DND-41 (cell line): Measurements from ENCODE around the gene CSRNP2.

Experiments used
- ATAC-seq: fragments of 200-7000 bp; cut with Tn5 transposase; 3 replicates; pipeline ENCODE4 v1.9.1; 2021; ENCODE audit warnings: low read depth; ENCODE audit not compliant: insufficient read depth
- DNase-seq: peaks from one replicate; pipeline ENCODE4 v3.0.0-alpha.2; 2020
- H2AFZ ChIP-seq: 2 replicates; pipeline ENCODE4 v1.6.0; 2012; ENCODE audit warnings: low read depth, low read length
- H3K27ac ChIP-seq: 2 replicates; pipeline ENCODE4 v1.5.1; 2012; ENCODE audit warnings: low read length, inconsistent platforms
- H3K27me3 ChIP-seq: fragments of 200-600 bp; sonication (generic); 2 replicates; pipeline ENCODE4 v1.6.0; 2012; ENCODE audit warnings: low read length, mild to moderate bottlenecking, inconsistent platforms; ENCODE audit not compliant: insufficient read depth, poor library complexity
- H3K36me3 ChIP-seq: 2 replicates; pipeline ENCODE4 v1.5.1; 2012; ENCODE audit warnings: low read length, inconsistent platforms; ENCODE audit not compliant: insufficient read depth
- H3K4me1 ChIP-seq: 2 replicates; pipeline ENCODE4 v1.5.1; 2012; ENCODE audit warnings: mild to moderate bottlenecking, low read length; ENCODE audit not compliant: insufficient read depth
- H3K4me2 ChIP-seq: 2 replicates; pipeline ENCODE4 v1.6.0; 2012; ENCODE audit warnings: mild to moderate bottlenecking, moderate library complexity, low read length, inconsistent platforms; ENCODE audit not compliant: insufficient read depth
- H3K4me3 ChIP-seq, 2 experiments: fragments of 200-600 bp in 1 of 2; shearing (Covaris generic) in 1 of 2; 2 replicates each; pipeline ENCODE4 v1.5.1; 2012 to 2016; ENCODE audit warnings: inconsistent platforms in 2 of 2, low read length in 2 of 2, mild to moderate bottlenecking in 2 of 2, low read depth in 1 of 2, moderate library complexity in 1 of 2
- H3K79me2 ChIP-seq: 2 replicates; pipeline ENCODE4 v1.6.0; 2012; ENCODE audit warnings: low read length, inconsistent platforms; ENCODE audit not compliant: insufficient read depth
- H3K9ac ChIP-seq: 2 replicates; pipeline ENCODE4 v1.6.0; 2012; ENCODE audit warnings: low read depth, mild to moderate bottlenecking, inconsistent platforms, low read length, moderate library complexity
- H3K9me3 ChIP-seq: 2 replicates; pipeline ENCODE4 v1.5.1; 2012; ENCODE audit warnings: low read length, moderate library complexity, mild to moderate bottlenecking, inconsistent platforms; ENCODE audit not compliant: insufficient read depth, severe bottlenecking
- H4K20me1 ChIP-seq: 2 replicates; pipeline ENCODE4 v1.6.0; 2012; ENCODE audit warnings: low read length; ENCODE audit not compliant: insufficient read depth
- EZH2 ChIP-seq: IDR thresholded peaks from 3 replicates; pipeline ENCODE4 v1.6.1; 2012; ENCODE audit warnings: borderline replicate concordance, low read depth, mild to moderate bottlenecking, moderate library complexity, low read length, inconsistent platforms; ENCODE audit not compliant: severe bottlenecking
- TF ChIP-seq, protein P1 (sequence below): IDR thresholded peaks from 2 replicates; pipeline ENCODE4 v1.5.1; 2012; ENCODE audit warnings: borderline replicate concordance, low read length, moderate library complexity, mild to moderate bottlenecking; ENCODE audit not compliant: poor library complexity, severe bottlenecking; ENCODE audit errors: extremely low read depth

Gene CSRNP2

DNA sequence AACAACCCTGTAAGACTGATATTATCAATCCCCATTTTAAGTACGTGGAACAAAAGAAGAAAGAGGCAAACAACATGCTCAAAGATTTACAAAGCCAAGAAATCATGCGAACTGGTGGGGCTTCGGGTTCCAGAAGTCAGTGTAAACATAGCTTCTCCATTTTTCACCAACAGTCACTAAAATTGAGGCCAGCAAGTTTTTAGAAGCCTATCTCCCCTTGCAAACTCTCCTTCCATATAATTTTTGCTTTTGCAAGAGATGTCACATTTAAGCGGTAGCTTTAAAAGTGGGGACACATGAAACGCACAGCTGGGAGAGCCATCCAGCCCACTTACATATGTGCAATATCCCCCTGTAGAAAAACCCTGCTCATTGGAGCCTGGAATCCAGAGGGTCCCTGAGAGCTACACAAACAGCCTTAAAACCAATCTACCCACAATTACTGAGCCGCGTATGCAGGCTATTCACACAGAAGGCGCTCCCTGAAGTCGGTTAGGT, 58.0 kb downstream of the CSRNP2 start:
- Histone ChIP-seq H3K79me2 (peaks cover 62% of the 10 kb centered on the region), H3K4me3 (peak overlapping the region; percentile 49 to 73), H3K4me1 (peaks cover 66% of the 10 kb centered on the region), H3K36me3 (peaks cover 5% of the 10 kb centered on the region; the same call in 1 of the 2 replicates), H3K9me3 (no peaks in the 10 kb centered on the region), H4K20me1 (peaks cover 2% of the 10 kb centered on the region; the same call in 1 of the 2 replicates), H3K27ac (peak overlapping the region; percentile 81), H3K9ac (peak overlapping the region; percentile 81), H3K4me2 (peak overlapping the region; percentile 74), H3K27me3 (no peaks in the 10 kb centered on the region), H2AFZ (peak overlapping the region; percentile 95)
- no peak; the same call in 1 of the 3 replicates for ATAC-seq
- no peak for TF ChIP-seq EZH2
- TF ChIP-seq, protein P1, sequence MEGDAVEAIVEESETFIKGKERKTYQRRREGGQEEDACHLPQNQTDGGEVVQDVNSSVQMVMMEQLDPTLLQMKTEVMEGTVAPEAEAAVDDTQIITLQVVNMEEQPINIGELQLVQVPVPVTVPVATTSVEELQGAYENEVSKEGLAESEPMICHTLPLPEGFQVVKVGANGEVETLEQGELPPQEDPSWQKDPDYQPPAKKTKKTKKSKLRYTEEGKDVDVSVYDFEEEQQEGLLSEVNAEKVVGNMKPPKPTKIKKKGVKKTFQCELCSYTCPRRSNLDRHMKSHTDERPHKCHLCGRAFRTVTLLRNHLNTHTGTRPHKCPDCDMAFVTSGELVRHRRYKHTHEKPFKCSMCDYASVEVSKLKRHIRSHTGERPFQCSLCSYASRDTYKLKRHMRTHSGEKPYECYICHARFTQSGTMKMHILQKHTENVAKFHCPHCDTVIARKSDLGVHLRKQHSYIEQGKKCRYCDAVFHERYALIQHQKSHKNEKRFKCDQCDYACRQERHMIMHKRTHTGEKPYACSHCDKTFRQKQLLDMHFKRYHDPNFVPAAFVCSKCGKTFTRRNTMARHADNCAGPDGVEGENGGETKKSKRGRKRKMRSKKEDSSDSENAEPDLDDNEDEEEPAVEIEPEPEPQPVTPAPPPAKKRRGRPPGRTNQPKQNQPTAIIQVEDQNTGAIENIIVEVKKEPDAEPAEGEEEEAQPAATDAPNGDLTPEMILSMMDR = no peak
- DNase-seq = no peak

- H3K4me2 ChIP-seq = peak overlapping the region; percentile 74
- ATAC-seq = no peak
- H3K27me3 ChIP-seq = no peaks in the 10 kb centered on the region
- H3K9me3 ChIP-seq = no peaks in the 10 kb centered on the region
- peaks cover 2% of the 10 kb centered on the region; the same call in 1 of the 2 replicates for H4K20me1 ChIP-seq
- H2AFZ ChIP-seq = no peak overlapping the region
- peaks cover 82% of the 10 kb centered on the region for H3K4me1 ChIP-seq
- H3K36me3 ChIP-seq = peaks cover 5% of the 10 kb centered on the region; the same call in 1 of the 2 replicates
- peaks cover 78% of the 10 kb centered on the region for H3K79me2 ChIP-seq
- peak overlapping the region; percentile 81 for H3K27ac ChIP-seq
- H3K9ac ChIP-seq = peak overlapping the region; percentile 81; the same call in 1 of the 2 replicates
- no peak for DNase-seq
- TF ChIP-seq EZH2 = no peak
- TF ChIP-seq, protein P1 = no peak
- peak overlapping the region in 1 of 2 experiments; percentile 73; a peak in 1 of 4 replicates for H3K4me3 ChIP-seq
These were observed 59.6 kb downstream of the CSRNP2 start for GRCh38 chr12:51023625-51024382.

- Histone ChIP-seq H4K20me1 (peaks cover 5% of the 10 kb centered on the region; the same call in 1 of the 2 replicates), H3K27ac (peak overlapping the region; percentile 80), H2AFZ (no peak overlapping the region), H3K4me3 (peak overlapping the region in 1 of 2 experiments; percentile 23; a peak in 2 of 4 replicates), H3K4me2 (peak overlapping the region; percentile 74), H3K36me3 (peaks cover 5% of the 10 kb centered on the region; the same call in 1 of the 2 replicates), H3K9ac (peak overlapping the region; percentile 40), H3K79me2 (peaks cover 99% of the 10 kb centered on the region), H3K27me3 (no peaks in the 10 kb centered on the region), H3K9me3 (no peaks in the 10 kb centered on the region), H3K4me1 (peaks cover 71% of the 10 kb centered on the region)
- ATAC-seq (no peak), DNase-seq (peak; percentile 29)
- TF ChIP-seq, protein P1 = no peak
- no peak for TF ChIP-seq EZH2
These were observed 61.7 kb downstream of the CSRNP2 start for GRCh38 chr12:51021694-51022093.
